ENCODE results near the gene YIPF1. TPM values are rescaled to one million over a fixed set of nuclear protein-coding genes. Genes with fewer than 3 reads are reported as not detected.

YIPF1 gene
- total RNA-seq, 1 experiment from 2014 or later: 15.8 TPM

- no peak for TF ChIP-seq CTCF (IDR thresholded peaks at IDR 0.05; ENCODE audit: unreplicated experiment)
- POLR2A ChIA-PET: interaction anchor here (0.6 to 2.0 kb wide), 7 partner anchors 12 to 927 kb away, joined by 3 to 13 read pairs (median 4); partner anchors contain the start of genes IFT25, TCEANC2 and TMEM59
- H3K27ac Mint-ChIP-seq (ENCODE audit: low read depth, unreplicated experiment): peak overlapping the region; percentile 97
- intact Hi-C loops (cut with micrococcal nuclease): no loop called here
- H3K36me3 Mint-ChIP-seq (ENCODE audit: insufficient read depth, unreplicated experiment): no peaks in the 10 kb centered on the region
- BruUV-seq (replicated peaks): no TSS peak
- H3K27me3 Mint-ChIP-seq (ENCODE audit: insufficient read depth, unreplicated experiment): no peaks in the 10 kb centered on the region
- no peaks in the 10 kb centered on the region for H3K9me3 Mint-ChIP-seq (ENCODE audit: unreplicated experiment)
- peak overlapping the region; percentile 100 for H3K4me3 Mint-ChIP-seq (ENCODE audit: unreplicated experiment)
- CTCF ChIA-PET: no interaction called here
- no peak for DNase-seq (ENCODE audit: unreplicated experiment)
- peaks cover 10% of the 10 kb centered on the region for H3K4me1 Mint-ChIP-seq (ENCODE audit: insufficient read depth, unreplicated experiment)
Measured at GRCh38 chr1:53838654-53838974, 51.0 kb downstream of the YIPF1 start.

GRCh38 chr1:53837924-53838653 lies 51.5 kb downstream of the YIPF1 start, which contains the start of gene NDC1:
Gene NDC1, minus strand, starts transcription at chr1:53838296. Its CDS starts 35 bp downstream, at chr1:53838261.
- DNase-seq (ENCODE audit: unreplicated experiment): peak; percentile 98
- ChIA-PET POLR2A (interaction anchor here (0.5 to 2.0 kb wide), 13 partner anchors 12 to 1048 kb away, joined by 3 to 13 read pairs (median 3); partner anchors contain the start of genes IFT25, SSBP3, TCEANC2 and TMEM59), CTCF (no interaction called here)
- peak within 1 kb of the TSS; percentile 97 for H3K27ac Mint-ChIP-seq (ENCODE audit: low read depth, unreplicated experiment)
- intact Hi-C loops (cut with micrococcal nuclease): no loop called here
- peak within 1 kb of the TSS; percentile 100 for H3K4me3 Mint-ChIP-seq (ENCODE audit: unreplicated experiment)
- H3K27me3 Mint-ChIP-seq (ENCODE audit: insufficient read depth, unreplicated experiment): no peaks in the 10 kb centered on the region
- peaks cover 10% of the 10 kb centered on the region for H3K4me1 Mint-ChIP-seq (ENCODE audit: insufficient read depth, unreplicated experiment)
- no peaks in the 10 kb centered on the region for H3K36me3 Mint-ChIP-seq (ENCODE audit: insufficient read depth, unreplicated experiment)
- no TSS peak for BruUV-seq (replicated peaks)
- TF ChIP-seq CTCF (IDR thresholded peaks at IDR 0.05; ENCODE audit: unreplicated experiment): no peak
- H3K9me3 Mint-ChIP-seq (ENCODE audit: unreplicated experiment): no peaks in the 10 kb centered on the region

- BruUV-seq (replicated peaks): TSS peak; percentile 60
- peak overlapping the region; percentile 100 for H3K4me3 Mint-ChIP-seq (ENCODE audit: unreplicated experiment)
- no peak for TF ChIP-seq CTCF (IDR thresholded peaks at IDR 0.05; ENCODE audit: unreplicated experiment)
- DNase-seq (ENCODE audit: unreplicated experiment): no peak
- H3K27ac Mint-ChIP-seq (ENCODE audit: low read depth, unreplicated experiment): peak overlapping the region; percentile 97
- ChIA-PET CTCF (no interaction called here), POLR2A (interaction anchor here (0.5 to 2.0 kb wide), 10 partner anchors 10 to 1064 kb away, joined by 3 to 13 read pairs (median 3); partner anchors contain the start of genes IFT25, SSBP3, TCEANC2 and TMEM59)
- no peaks in the 10 kb centered on the region for H3K9me3 Mint-ChIP-seq (ENCODE audit: unreplicated experiment)
- peaks cover 10% of the 10 kb centered on the region for H3K4me1 Mint-ChIP-seq (ENCODE audit: insufficient read depth, unreplicated experiment)
- no peaks in the 10 kb centered on the region for H3K27me3 Mint-ChIP-seq (ENCODE audit: insufficient read depth, unreplicated experiment)
- intact Hi-C loops (cut with micrococcal nuclease): no loop called here
- H3K36me3 Mint-ChIP-seq (ENCODE audit: insufficient read depth, unreplicated experiment): no peaks in the 10 kb centered on the region
Measured at GRCh38 chr1:53837646-53837923, 52.0 kb downstream of the YIPF1 start.

GRCh38 chr1:53835491-53835890 lies 54.1 kb downstream of the YIPF1 start:
- POLR2A ChIA-PET: interaction anchor here (0.7 to 1.1 kb wide), 2 partner anchors 110 to 245 kb away, joined by 4 to 5 read pairs; partner anchors contain the start of gene IFT25
- Mint-ChIP-seq H3K4me3 (ENCODE audit: unreplicated experiment) (no peak overlapping the region), H3K27me3 (ENCODE audit: insufficient read depth, unreplicated experiment) (no peaks in the 10 kb centered on the region), H3K27ac (ENCODE audit: low read depth, unreplicated experiment) (no peak overlapping the region), H3K9me3 (ENCODE audit: unreplicated experiment) (no peaks in the 10 kb centered on the region), H3K36me3 (ENCODE audit: insufficient read depth, unreplicated experiment) (no peaks in the 10 kb centered on the region), H3K4me1 (ENCODE audit: insufficient read depth, unreplicated experiment) (peaks cover 10% of the 10 kb centered on the region)
- BruUV-seq (replicated peaks): no TSS peak
- CTCF ChIA-PET: interaction anchor here (1.5 kb wide), 1 partner anchor 25 kb away, joined by 6 read pairs; no protein-coding TSS in a partner anchor
- TF ChIP-seq CTCF (IDR thresholded peaks at IDR 0.05; ENCODE audit: unreplicated experiment): no peak
- DNase-seq (ENCODE audit: unreplicated experiment): no peak
- intact Hi-C loops (cut with micrococcal nuclease): no loop called here

Data from MCF 10A (cell line).